ENCODE measurements around the gene CDC16.

CDC16 gene

GRCh38 chr13:114264886-114265611 lies 30.4 kb downstream of the CDC16 start:
- DNase-seq = no peak

DNA sequence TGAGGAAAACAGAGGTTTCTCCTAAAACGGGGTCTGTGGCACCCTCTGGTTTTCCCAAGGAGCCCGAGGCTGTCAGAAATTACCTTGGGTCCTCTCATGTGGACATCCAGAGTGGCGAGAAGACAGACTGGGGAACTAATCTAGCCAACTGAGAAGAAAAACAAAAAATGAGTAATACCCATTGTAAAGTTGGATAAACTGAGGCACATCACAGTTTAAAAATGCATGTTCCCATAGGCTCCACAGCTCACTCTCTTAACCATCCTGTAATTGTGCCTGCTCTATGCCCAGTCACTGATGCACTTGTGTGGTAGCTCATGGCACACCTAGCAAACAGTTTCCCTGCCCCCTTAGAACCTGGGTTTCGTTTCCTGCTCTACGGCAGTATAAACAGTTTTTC lies 31.5 kb downstream of the CDC16 start:
- DNase-seq = no peak

DNA sequence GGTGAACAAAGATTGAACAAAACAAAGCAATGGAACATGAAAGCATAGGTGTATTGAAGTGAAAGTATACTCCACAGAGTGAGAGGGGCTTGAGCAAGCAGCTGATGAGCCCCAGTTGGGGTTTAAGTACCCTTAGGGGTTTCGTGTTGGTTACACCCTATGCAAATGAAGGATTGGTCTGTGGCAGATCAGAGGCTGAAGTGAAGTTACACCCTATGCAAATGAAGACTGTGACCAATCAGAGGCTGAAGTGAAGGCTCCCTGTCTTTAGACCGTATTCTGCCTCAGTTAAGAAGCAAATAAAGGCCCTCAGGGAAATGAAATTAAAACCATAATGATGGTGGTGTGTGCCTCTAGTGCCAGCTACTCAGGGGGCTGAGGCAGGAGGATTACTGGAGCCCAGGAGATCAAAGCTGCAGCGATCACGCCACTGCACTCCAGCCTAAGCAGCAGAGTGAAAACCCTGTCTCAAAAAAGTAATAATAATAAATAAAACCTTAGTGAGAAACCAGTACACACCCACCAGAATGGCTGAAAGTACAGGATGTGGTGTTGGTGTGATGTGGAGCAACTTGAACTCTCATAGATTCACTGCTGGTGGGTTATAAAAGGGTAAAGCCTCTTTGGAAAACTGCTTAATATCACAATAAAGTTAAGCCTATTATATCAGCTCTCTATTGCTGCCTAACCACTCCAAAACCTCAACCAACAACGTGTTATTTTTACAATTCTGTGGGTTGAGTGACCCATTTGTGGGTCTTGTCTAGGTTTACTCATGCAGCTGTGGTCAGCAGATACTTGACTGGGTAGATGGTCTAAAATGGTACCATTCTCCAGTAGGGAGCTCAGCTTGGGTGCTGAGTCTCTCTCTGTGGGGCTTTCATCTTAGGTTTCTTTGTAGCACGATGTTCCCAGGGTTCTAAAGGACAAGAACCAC lies 33.9 kb downstream of the CDC16 start:
- DNase-seq = no peak

DNA sequence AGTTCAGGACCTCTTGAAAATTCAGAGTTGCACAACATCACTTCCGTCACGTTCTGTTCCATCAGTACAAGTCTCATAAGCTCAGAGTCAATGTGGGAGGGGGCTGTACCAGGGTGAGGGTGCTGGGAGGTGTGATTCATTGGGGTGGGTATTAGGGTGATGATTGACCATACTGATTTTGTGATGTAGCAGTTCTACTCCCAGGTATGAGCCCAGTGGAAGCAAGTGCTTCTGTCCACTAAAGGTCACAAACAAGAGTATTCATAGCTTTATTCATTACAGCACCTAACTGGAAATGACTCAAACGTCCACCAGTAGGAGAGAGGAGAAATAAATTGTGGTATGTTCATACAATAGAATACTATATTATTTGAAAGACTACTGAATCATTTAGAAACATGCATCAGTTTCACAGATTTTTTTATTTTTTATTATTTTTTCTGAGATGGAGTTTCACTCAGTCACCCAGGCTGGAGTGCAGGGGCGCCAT lies 34.6 kb downstream of the CDC16 start:
- DNase-seq = no peak

GRCh38 chr13:114272977-114273376 lies 38.3 kb downstream of the CDC16 start:
- no peak for DNase-seq

DNA sequence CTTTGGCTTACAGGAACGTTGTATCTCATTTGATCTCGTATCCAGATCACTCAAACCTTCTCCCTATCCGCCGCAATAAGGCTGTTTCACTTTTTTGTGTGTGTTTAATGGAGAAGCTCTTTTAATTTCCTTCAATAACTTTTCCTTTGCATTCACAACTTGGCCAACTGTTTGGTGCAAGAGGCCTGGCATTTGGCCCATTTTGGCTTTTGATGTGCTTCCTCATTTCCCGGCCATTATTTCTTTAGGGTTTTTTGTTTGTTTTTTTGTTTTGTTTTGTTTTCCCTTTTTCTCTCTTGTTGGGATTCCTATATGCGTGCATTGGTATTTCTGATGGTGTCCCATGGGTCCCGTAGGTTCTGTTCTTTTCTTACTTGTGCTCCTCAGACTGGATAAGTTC lies 40.6 kb downstream of the CDC16 start:
- no peak for DNase-seq

GRCh38 chr13:114279146-114279545 lies 44.4 kb downstream of the CDC16 start:
- DNase-seq = no peak

DNA sequence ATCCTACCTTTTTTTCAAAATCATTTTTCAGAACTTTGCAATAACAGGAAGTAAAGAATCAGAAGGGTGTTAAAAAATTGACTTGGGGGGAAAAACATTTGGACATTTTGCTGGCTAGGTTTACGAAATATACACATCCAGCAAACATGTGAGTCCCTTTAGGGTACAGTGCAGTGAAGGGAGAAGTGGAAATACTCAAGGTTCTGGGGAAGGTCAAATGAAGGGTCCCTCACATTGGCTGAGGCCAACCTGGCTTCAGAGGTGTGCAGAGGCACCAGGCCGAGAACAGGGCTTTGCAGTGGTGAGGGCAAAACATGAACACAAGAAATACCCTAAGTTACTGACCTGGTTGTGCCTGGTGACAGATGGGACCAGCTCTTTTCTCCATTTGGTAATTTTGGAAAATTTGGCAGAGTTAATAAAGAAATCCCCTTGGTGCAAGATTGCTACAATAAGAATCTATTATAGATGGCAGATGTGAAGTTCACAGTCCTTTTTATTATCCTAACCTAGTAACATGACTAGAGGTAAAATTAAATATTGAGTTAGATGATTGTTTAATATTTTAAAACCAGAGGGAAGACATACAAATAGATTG lies 45.2 kb downstream of the CDC16 start:
- DNase-seq = no peak

DNA sequence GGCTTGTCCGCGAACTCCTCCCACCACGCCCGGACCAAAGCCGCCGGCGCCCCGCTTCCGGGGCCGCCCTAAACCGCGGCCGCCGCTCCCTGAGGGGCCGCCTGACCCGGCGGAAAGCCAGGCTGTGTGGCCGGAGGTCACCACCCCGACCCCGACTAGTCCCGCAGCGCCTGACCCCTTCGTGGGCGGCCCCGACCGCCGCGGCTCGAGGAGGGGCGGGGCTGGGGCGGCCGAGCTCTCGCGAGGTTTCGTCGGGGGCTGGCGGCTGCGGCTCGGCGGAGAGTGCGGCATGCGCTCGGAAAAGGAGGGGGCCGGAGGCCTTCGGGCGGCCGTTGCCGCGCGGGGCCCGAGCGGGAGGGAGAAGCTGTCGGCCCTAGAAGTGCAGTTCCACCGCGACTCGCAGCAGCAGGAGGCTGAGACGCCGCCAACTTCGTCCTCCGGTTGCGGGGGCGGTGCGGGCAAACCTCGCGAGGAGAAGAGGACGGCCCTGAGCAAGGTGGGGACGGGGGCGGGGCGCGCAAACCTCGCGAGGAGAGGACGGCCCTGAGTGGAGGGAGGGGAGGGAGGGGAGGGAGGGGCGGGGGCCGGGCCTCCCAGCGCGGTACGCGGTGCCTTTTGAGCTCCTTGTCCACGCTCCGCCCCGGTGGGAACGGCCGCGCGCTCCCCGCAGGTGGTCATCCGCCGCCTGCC lies 46.8 kb downstream of the CDC16 start, which contains the start of gene UPF3A:
Gene UPF3A, plus strand, starts transcription at position 251 of the 690 bp plus-strand sequence. Its CDS starts 39 bp downstream, at position 290.
- peak; percentile 94 for DNase-seq

DNA sequence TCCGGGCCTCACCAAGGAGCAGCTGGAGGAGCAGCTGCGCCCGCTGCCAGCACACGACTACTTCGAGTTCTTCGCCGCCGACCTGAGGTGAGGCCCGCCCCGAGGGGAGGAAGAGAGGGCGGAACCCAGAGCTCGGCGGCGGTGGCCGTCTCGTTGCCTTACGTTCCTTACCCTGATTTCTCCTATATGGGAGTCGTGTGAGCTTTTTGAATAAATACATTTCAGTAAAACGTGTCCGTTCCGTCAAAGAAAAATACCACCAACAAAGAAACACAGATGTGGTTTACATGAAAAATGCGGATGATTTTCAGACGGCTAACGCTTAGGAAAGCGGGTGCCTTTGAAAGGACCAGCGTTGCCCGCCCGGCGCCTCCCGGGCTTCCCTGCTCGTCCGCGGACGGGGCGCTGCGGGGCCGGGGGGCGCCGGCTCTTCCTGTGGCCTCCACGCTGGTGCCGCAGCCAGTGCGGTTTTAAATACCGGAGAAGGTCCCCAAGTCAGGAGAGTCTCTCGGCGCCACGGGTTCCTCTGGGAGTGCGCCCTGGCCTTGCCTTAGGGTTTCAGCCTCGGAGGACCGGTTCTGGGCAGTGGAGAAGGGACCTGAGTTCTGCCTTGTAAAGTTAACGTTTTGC lies 47.5 kb downstream of the CDC16 start:
- DNase-seq = peak; percentile 76

DNA sequence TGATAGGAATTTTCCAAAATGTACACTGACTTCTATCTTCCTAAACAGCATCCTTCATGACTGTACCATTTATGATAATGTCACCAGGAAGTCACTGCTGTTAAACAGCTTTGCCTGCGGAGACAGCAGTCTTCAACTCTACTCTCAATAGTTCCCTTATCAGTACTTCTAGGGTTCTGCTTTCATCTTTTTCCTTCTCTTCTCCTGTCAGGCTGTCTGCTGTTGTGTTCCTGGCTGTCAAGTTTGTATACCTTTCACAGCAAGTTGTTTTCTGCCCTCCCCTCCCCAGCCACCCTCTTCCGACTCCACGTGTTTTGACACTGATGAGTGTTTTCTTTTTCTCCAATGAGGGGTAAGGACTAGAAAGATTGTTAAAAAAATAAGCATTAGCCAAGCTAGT lies 48.9 kb downstream of the CDC16 start:
- no peak for DNase-seq

GRCh38 chr13:114284680-114285079 lies 50.0 kb downstream of the CDC16 start:
- no peak for DNase-seq

- peak; percentile 46 for DNase-seq
These were observed 50.6 kb downstream of the CDC16 start for GRCh38 chr13:114285166-114285808.

DNA sequence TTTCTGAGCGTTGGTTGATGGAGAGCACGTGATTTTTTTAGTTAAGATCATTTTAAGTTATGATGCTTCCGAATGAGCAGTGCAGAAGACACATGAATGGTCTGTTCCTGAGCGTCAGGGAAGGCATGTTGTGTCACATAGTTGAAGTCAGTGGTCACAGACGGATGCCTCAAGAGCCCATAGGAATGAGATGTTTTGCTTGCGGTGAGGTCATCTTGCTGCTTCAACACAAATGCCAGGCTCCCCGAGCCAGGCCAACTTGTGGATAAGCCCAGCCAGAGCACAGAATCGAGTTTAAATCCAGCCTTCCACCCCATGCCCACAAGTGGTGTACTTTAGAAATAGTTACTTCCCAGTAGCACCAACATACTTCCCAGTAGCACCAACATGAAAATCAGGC lies 52.1 kb downstream of the CDC16 start:
- DNase-seq = no peak

- DNase-seq = no peak
These were observed 53.5 kb downstream of the CDC16 start for GRCh38 chr13:114288157-114288591.

GRCh38 chr13:114296448-114296847 lies 61.8 kb downstream of the CDC16 start:
- DNase-seq = no peak

- DNase-seq = no peak
These were observed 62.2 kb downstream of the CDC16 start for GRCh38 chr13:114296902-114297301.

DNA sequence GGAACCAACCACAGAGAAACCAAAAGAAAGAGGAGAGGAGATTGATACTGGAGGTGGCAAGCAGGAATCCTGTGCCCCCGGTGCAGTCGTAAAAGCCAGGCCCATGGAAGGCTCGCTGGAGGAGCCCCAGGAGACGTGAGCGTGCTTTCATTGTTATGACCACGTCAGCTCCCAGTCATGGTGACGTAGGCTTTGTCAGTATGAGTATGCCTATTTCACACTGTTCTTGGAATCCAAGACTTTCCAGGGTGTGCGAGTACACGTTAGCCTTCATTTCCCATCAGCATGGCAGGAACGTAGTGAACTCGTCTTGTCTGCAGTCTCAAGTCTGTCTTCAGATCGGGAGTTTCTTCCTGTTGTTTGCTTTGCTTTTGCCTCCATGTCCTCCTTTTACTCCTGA lies 64.2 kb downstream of the CDC16 start:
- no peak for DNase-seq

- DNase-seq = no peak
These were observed 65.1 kb downstream of the CDC16 start for GRCh38 chr13:114299604-114300305.

DNA sequence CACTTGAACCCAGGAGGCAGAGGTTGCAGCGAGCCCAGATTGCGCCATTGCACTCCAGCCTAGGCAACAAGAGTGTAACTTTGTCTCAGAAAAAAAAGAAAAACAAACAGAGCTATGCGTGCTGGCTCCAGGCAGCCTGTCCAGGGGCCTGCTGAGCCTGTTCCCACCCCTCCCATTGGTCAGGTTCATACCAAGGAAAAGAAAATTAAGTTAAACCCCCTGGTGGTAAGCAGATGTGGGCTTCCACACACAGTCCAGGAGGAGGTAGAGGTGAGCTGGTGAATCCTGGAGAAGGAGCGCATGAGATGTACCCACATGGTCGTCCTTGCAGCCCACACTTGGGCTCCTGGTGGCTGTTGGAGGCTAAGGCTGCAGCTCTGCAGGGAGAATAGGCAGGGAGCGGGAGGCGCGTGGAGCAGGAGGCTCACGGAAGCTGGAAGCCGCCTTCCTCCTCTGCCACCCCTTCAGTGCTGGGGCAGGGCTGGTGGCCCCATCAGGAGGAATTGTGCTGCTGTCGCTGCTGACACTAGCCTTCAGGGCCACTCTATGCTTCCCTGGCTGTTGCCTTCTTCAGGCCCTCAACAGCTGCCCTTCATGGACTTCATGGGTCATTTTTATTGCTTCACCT lies 69.1 kb downstream of the CDC16 start:
- no peak for DNase-seq

Measured in activated CD8-positive, alpha-beta memory T cell treated with anti-CD3 and anti-CD28 coated beads, Interleukin-2, amount 50 U/mL, for 48 hours (primary cell).